Vagina (tissue), 2 donors: ENCODE measurements around the gene NOSIP. TPM values are rescaled to one million over a fixed set of nuclear protein-coding genes. Genes with fewer than 3 reads are reported as not detected.
A peak's percentile ranks its signal among the peaks of the same experiment; 100 is the strongest.

ENCODE experiments used
- DNase-seq, 2 donors: peaks; one replicate each; pipeline ENCODE4 v3.0.0-alpha.2; 2017; ENCODE audit errors: extremely low spot score in 2 of 2
- H3K27ac ChIP-seq: fragments of 200-600 bp; sonication (generic); one replicate; pipeline ENCODE4 v1.5.1; 2019
- H3K27me3 ChIP-seq: fragments of 200-600 bp; sonication (generic); one replicate; pipeline ENCODE4 v1.5.1; 2019
- H3K36me3 ChIP-seq, 2 donors: fragments of 200-600 bp; sonication (generic); one replicate each; pipeline ENCODE4 v1.5.1; 2017 to 2019
- H3K4me1 ChIP-seq: fragments of 200-600 bp; sonication (generic); one replicate; pipeline ENCODE4 v1.5.1; 2019
- H3K4me3 ChIP-seq, 2 donors: fragments of 200-600 bp; sonication (generic); 1 replicate in 1 of 2; 2 replicates in 1 of 2; pipeline ENCODE4 v1.5.1; 2016 to 2019
- H3K9me3 ChIP-seq: fragments of 200-600 bp; sonication (generic); one replicate; pipeline ENCODE4 v1.5.1; 2019
- POLR2A ChIP-seq, 2 donors: fragments of 450-650 bp; IDR thresholded peaks; one replicate each; pipeline ENCODE4 v1.6.1; 2017; ENCODE audit warnings: antibody characterized with exemption in 2 of 2, mild to moderate bottlenecking in 2 of 2, moderate library complexity in 2 of 2
- POLR2AphosphoS5 ChIP-seq, 2 donors: sonication (generic); formaldehyde crosslinking; IDR thresholded peaks; one replicate each; pipeline ENCODE4 v1.9.0; 2017; ENCODE audit warnings: antibody characterized with exemption in 2 of 2, mild to moderate bottlenecking in 2 of 2, low read depth in 1 of 2; ENCODE audit not compliant: insufficient read depth in 1 of 2
- intact Hi-C: fragments of 100-400 bp; cut with DNase I; formaldehyde crosslinking; loops from one replicate; pipeline ENCODE4 v1.15.1; 2023
- total RNA-seq: library from RNA; depleted of rRNA; stranded (reverse); fragments of >200 nt; gene quantifications from one replicate; pipeline ENCODE4 v1.2.3, GENCODE V29; 2016
- TF ChIP-seq, protein P1 (sequence below), 3 experiments: fragments of 450-650 bp in 2 of 3; fragments of 200-600 bp in 1 of 3; sonication (generic) in 1 of 3; IDR thresholded peaks; one replicate each; pipeline ENCODE4 v1.5.1; 2017 to 2019; ENCODE audit warnings: antibody characterized with exemption in 3 of 3, mild to moderate bottlenecking in 2 of 3, moderate library complexity in 2 of 3

Gene NOSIP
- total RNA-seq, 1 donor from 2014 or later: 72.2 TPM

GRCh38 chr19:49595819-49596404 is 15.6 kb upstream of the NOSIP start:
- intact Hi-C loops: no loop called here
- H3K27ac ChIP-seq: no peak overlapping the region
- TF ChIP-seq, protein P1, sequence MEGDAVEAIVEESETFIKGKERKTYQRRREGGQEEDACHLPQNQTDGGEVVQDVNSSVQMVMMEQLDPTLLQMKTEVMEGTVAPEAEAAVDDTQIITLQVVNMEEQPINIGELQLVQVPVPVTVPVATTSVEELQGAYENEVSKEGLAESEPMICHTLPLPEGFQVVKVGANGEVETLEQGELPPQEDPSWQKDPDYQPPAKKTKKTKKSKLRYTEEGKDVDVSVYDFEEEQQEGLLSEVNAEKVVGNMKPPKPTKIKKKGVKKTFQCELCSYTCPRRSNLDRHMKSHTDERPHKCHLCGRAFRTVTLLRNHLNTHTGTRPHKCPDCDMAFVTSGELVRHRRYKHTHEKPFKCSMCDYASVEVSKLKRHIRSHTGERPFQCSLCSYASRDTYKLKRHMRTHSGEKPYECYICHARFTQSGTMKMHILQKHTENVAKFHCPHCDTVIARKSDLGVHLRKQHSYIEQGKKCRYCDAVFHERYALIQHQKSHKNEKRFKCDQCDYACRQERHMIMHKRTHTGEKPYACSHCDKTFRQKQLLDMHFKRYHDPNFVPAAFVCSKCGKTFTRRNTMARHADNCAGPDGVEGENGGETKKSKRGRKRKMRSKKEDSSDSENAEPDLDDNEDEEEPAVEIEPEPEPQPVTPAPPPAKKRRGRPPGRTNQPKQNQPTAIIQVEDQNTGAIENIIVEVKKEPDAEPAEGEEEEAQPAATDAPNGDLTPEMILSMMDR (IDR thresholded peaks at IDR 0.05): no peak
- TF ChIP-seq POLR2AphosphoS5 (IDR thresholded peaks at IDR 0.05; ENCODE audit: insufficient read depth in 1 of 2, low read depth in 1 of 2) (no peak), POLR2A (IDR thresholded peaks at IDR 0.05) (no peak)
- H3K9me3 ChIP-seq: no peaks in the 10 kb centered on the region
- H3K27me3 ChIP-seq: no peaks in the 10 kb centered on the region
- H3K4me3 ChIP-seq: no peak overlapping the region
- H3K4me1 ChIP-seq: peaks cover 18% of the 10 kb centered on the region
- peaks cover 0 to 41% of the 10 kb centered on the region in 2 donors for H3K36me3 ChIP-seq
- no peak for DNase-seq

GRCh38 chr19:49594993-49595818 is 14.8 kb upstream of the NOSIP start:
- Histone ChIP-seq H3K36me3 (peaks cover 0 to 35% of the 10 kb centered on the region in 2 donors), H3K4me1 (peaks cover 18% of the 10 kb centered on the region), H3K27ac (no peak overlapping the region), H3K4me3 (no peak overlapping the region), H3K9me3 (no peaks in the 10 kb centered on the region), H3K27me3 (no peaks in the 10 kb centered on the region)
- TF ChIP-seq, protein P1 (IDR thresholded peaks at IDR 0.05): no peak
- no peak for TF ChIP-seq POLR2AphosphoS5 (IDR thresholded peaks at IDR 0.05; ENCODE audit: insufficient read depth in 1 of 2, low read depth in 1 of 2)
- no peak for TF ChIP-seq POLR2A (IDR thresholded peaks at IDR 0.05)
- no peak for DNase-seq
- intact Hi-C loops: no loop called here

DNA sequence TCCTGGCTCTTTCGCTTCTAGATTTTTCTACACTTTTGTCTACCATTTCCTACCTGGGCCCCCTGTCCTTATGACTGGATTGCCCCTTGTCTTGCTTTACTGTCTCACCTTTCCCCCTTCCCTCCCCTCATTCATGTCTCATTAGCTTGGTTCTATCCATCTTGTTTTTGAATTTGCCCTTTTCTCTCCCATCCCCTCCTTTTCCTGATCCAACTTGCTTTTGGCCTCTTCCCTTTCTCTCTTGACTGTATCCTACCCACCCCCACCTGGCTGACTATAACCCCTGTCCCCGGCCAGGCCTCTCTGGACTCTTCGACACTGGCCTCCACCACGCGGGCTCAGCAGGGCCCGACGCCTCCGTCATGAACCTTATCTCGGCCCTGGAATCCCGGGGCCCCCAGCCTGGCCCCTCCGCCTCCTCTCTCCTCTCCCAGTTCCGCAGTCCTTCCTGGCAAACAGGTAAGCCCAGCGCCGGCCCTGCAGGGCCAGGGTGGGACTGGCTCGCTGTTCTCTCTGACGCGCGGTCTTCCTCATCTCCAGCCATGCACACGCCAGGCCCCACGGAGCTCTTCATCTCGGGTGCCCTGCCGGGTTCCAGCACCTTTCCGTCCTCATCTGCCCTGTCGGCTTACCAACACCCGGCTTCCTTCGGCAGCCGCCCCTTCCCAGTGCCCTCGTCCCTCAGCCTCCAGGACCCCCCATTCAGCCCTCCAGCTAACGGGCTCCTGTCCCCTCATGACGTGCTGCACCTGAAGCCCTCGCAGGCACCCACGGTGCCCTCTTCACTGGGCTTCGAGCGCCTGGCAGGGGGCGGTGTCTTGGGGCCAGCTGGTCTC is 14.0 kb upstream of the NOSIP start:
- TF ChIP-seq POLR2AphosphoS5 (IDR thresholded peaks at IDR 0.05; ENCODE audit: insufficient read depth in 1 of 2, low read depth in 1 of 2): no peak
- TF ChIP-seq POLR2A (IDR thresholded peaks at IDR 0.05): no peak
- TF ChIP-seq, protein P1 (IDR thresholded peaks at IDR 0.05): no peak
- H3K27ac ChIP-seq: peak overlapping the region; percentile 91

DNA sequence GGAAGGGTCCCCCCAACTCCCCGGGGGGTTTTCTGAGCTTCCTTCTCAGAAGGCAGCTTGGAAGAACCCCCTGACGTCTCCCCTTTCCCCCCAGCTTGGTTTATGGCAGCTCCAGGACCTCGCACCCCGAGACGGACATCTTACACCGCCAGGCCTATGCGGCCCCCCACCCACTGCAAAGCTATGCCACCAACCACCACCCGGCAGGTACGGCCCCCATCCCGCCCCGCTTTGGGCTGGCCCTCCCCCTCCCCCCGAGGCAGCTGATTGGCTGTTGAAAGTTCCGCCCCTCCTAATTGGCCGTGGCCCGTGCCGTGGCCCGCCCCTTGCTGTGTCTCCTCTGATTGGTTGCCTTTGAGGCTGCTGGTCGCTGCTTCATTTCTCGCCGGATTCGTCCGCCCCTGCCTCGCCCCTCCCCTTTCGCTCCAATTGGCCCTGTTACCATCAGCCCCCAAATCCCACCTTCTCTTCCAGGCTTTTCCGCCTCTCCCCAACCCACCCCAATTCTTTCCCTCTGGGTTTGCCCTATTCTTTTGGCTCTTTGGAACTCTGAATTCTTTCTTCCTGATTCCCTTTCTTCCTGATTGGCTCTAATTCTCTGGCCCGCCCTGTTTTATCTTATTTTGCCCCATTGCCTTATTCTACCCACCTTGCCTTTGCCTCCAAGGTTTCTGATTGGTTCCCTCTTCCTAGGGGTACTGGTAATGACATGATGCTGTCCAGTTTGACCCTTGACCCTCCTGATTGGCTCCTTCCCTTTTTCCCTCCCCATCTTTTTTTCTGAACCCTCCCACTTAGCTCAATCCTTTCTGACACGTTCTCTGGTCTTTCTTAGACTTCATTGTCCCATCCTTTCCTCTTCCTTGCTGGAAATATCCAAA is 13.1 kb upstream of the NOSIP start:
- TF ChIP-seq POLR2A (IDR thresholded peaks at IDR 0.05) (no peak), POLR2AphosphoS5 (IDR thresholded peaks at IDR 0.05; ENCODE audit: insufficient read depth in 1 of 2, low read depth in 1 of 2) (peak in 1 of 2 donors; percentile 10)
- TF ChIP-seq, protein P1 (IDR thresholded peaks at IDR 0.05): no peak
- Histone ChIP-seq H3K9me3 (no peaks in the 10 kb centered on the region), H3K27me3 (no peaks in the 10 kb centered on the region), H3K36me3 (peaks cover 0 to 26% of the 10 kb centered on the region in 2 donors), H3K4me3 (peak overlapping the region; percentile 73 to 83), H3K27ac (peak overlapping the region; percentile 91), H3K4me1 (peaks cover 24% of the 10 kb centered on the region)
- peak in 1 of 2 donors; percentile 95 for DNase-seq
- intact Hi-C loops: loop anchor here (2.0 kb wide), 1 partner anchor 45 kb away; no protein-coding TSS in a partner anchor

More for the DNA sequence above, 14.0 kb upstream of the NOSIP start:
- no peak for DNase-seq
- no peaks in the 10 kb centered on the region for H3K27me3 ChIP-seq
- intact Hi-C loops: no loop called here
- H3K9me3 ChIP-seq: no peaks in the 10 kb centered on the region
- peaks cover 0 to 27% of the 10 kb centered on the region in 2 donors for H3K36me3 ChIP-seq
- no peak overlapping the region for H3K4me3 ChIP-seq
- peaks cover 24% of the 10 kb centered on the region for H3K4me1 ChIP-seq
